CD4-positive, alpha-beta T cell (primary cell): ENCODE results near the gene SMAD3. TPM values are rescaled to one million over a fixed set of nuclear protein-coding genes. Genes with fewer than 3 reads are reported as not detected.
"Not testable (repeated sequence)": the region's sequence is repeated elsewhere in the genome, so short reads cannot be mapped to it uniquely, and the experiment has no call there.

Experiments
- ATAC-seq: fragments of 200-7000 bp; cut with Tn5 transposase; one replicate; pipeline ENCODE4 v1.10.0; 2022; ENCODE audit warnings: mild to moderate bottlenecking; ENCODE audit not compliant: poor library complexity
- CTCF ChIA-PET: fragments of 350-600 bp; sonication (Branson Sonifier 250); formaldehyde crosslinking; loops from one replicate; lab custom pipeline; 2021; ENCODE audit warnings: antibody characterized with exemption, inconsistent platforms; lab: Charles Lee
- POLR2A ChIA-PET: fragments of 350-600 bp; sonication (Branson Sonifier 250); formaldehyde crosslinking; loops from one replicate; lab custom pipeline; 2021; ENCODE audit warnings: antibody characterized with exemption, inconsistent platforms; lab: Charles Lee
- DNase-seq, 14 experiments: peaks; one replicate each; pipeline ENCODE4 v3.0.0-alpha.2; 2013 to 2020; ENCODE audit warnings: mixed read lengths in 2 of 14
- H3K27ac ChIP-seq, 2 donors: one replicate each; pipeline versions ENCODE4 v1.5.1 to v1.7.0; 2013; ENCODE audit warnings: low read length in 2 of 2, low read depth in 1 of 2, mild to moderate bottlenecking in 1 of 2
- H3K27me3 ChIP-seq, 2 experiments: 1 replicate in 1 of 2; 2 replicates in 1 of 2; pipeline versions ENCODE4 v1.6.1 to v1.7.0; 2013; ENCODE audit warnings: low read length in 2 of 2, control low read depth in 1 of 2, mild to moderate bottlenecking in 1 of 2, moderate library complexity in 1 of 2; ENCODE audit not compliant: insufficient read depth in 2 of 2, control insufficient read depth in 1 of 2
- H3K36me3 ChIP-seq: one replicate; pipeline ENCODE4 v1.6.1; 2013; ENCODE audit warnings: low read length, control low read depth; ENCODE audit not compliant: insufficient read depth
- H3K4me1 ChIP-seq: one replicate; pipeline ENCODE4 v1.6.1; 2013; ENCODE audit warnings: low read length, control low read depth; ENCODE audit not compliant: insufficient read depth
- H3K4me3 ChIP-seq: one replicate; pipeline ENCODE4 v1.5.1; 2013; ENCODE audit warnings: mild to moderate bottlenecking, low read length, moderate library complexity
- H3K9me3 ChIP-seq, 2 experiments: 1 replicate in 1 of 2; 2 replicates in 1 of 2; pipeline versions ENCODE4 v1.6.1 to v1.7.0; 2013; ENCODE audit warnings: low read length in 2 of 2, mild to moderate bottlenecking in 2 of 2, control low read depth in 1 of 2, moderate library complexity in 1 of 2; ENCODE audit not compliant: control insufficient read depth in 1 of 2, insufficient read depth in 1 of 2
- H3K27ac Mint-ChIP-seq: one replicate; pipeline ENCODE4 v1.8.0; 2020; ENCODE audit warnings: mixed read lengths
- H3K27me3 Mint-ChIP-seq: one replicate; pipeline ENCODE4 v1.8.0; 2021; ENCODE audit warnings: mixed read lengths
- H3K36me3 Mint-ChIP-seq: one replicate; pipeline ENCODE4 v1.8.0; 2021; ENCODE audit warnings: low read depth, mixed read lengths
- H3K4me1 Mint-ChIP-seq: one replicate; pipeline ENCODE4 v1.8.0; 2021; ENCODE audit warnings: low read depth, mixed read lengths
- H3K4me3 Mint-ChIP-seq: one replicate; pipeline ENCODE4 v1.8.0; 2020; ENCODE audit warnings: mild to moderate bottlenecking, mixed read lengths
- H3K9me3 Mint-ChIP-seq: one replicate; pipeline ENCODE4 v1.8.0; 2020; ENCODE audit warnings: mixed read lengths
- CTCF ChIP-seq: fragments of 200-600 bp; IDR thresholded peaks from one replicate; pipeline ENCODE4 v1.8.0; 2022; ENCODE audit warnings: antibody characterized with exemption, mild to moderate bottlenecking
- intact Hi-C, 2 experiments: fragments of 100-400 bp; cut with DNase I in 1 of 2; cut with micrococcal nuclease in 1 of 2; formaldehyde crosslinking; loops; one replicate each; pipeline versions ENCODE4 v1.15.1 to v1.9.0; 2023 to 2025; cut with DNase I, micrococcal nuclease
- total RNA-seq, 174 experiments: library from RNA in 2 of 174; stranded (reverse) in 2 of 174; gene quantifications; one replicate each; pipeline ENCODE4 v1.2.3 and lab custom pipeline; 2021 to 2026

The SMAD3 gene
- total RNA-seq, 2 experiments from 2014 or later, result 30.0 to 31.0 TPM

GRCh38 chr15:67149773-67150022 is 84.3 kb downstream of the SMAD3 start:
- CTCF ChIA-PET, result interaction anchor here (1.0 to 1.6 kb wide), 2 partner anchors 15 to 67 kb away, joined by 3 to 6 read pairs; no protein-coding TSS in a partner anchor
- Mint-ChIP-seq H3K4me3 (no peak overlapping the region), H3K27ac (peak overlapping the region; percentile 88), H3K36me3 (no peaks in the 10 kb centered on the region), H3K9me3 (no peaks in the 10 kb centered on the region), H3K27me3 (no peaks in the 10 kb centered on the region), H3K4me1 (peaks cover 72% of the 10 kb centered on the region)
- H3K27me3 ChIP-seq, result no peaks in the 10 kb centered on the region
- ATAC-seq (no peak), DNase-seq (no peak)
- no peak overlapping the region for H3K27ac ChIP-seq
- no peak overlapping the region for H3K4me3 ChIP-seq
- H3K9me3 ChIP-seq, result no peaks in the 10 kb centered on the region
- TF ChIP-seq CTCF, result no peak
- peaks cover 15% of the 10 kb centered on the region for H3K36me3 ChIP-seq
- H3K4me1 ChIP-seq, result peaks cover 72% of the 10 kb centered on the region
- POLR2A ChIA-PET, result interaction anchor here (0.6 to 1.5 kb wide), 4 partner anchors 24 to 82 kb away, joined by 3 to 6 read pairs (median 4); no protein-coding TSS in a partner anchor
- intact Hi-C loops, result loop anchor here in 1 of 2 experiments (5.0 kb wide), 1 partner anchor 47 kb away; no protein-coding TSS in a partner anchor

GRCh38 chr15:67150023-67150860 is 84.8 kb downstream of the SMAD3 start:
- H3K27me3 ChIP-seq, result no peaks in the 10 kb centered on the region
- H3K27ac ChIP-seq, result no peak overlapping the region
- DNase-seq, result peak in 6 of 14 experiments; percentile 22 to 76 (median 54)
- H3K9me3 ChIP-seq, result no peaks in the 10 kb centered on the region
- CTCF ChIA-PET, result interaction anchor here (1.0 kb wide), 2 partner anchors 16 to 32 kb away, joined by 3 read pairs; no protein-coding TSS in a partner anchor
- peaks cover 20% of the 10 kb centered on the region for H3K36me3 ChIP-seq
- POLR2A ChIA-PET, result interaction anchor here (0.6 to 1.1 kb wide), 4 partner anchors 23 to 81 kb away, joined by 3 read pairs; no protein-coding TSS in a partner anchor
- no peaks in the 10 kb centered on the region for H3K9me3 Mint-ChIP-seq
- intact Hi-C loops, result no loop called here
- H3K4me1 ChIP-seq, result peaks cover 66% of the 10 kb centered on the region
- peak overlapping the region; percentile 6 for H3K4me3 ChIP-seq
- H3K27me3 Mint-ChIP-seq, result no peaks in the 10 kb centered on the region
- no peak for TF ChIP-seq CTCF
- H3K4me1 Mint-ChIP-seq, result peaks cover 67% of the 10 kb centered on the region
- peak overlapping the region; percentile 88 for H3K27ac Mint-ChIP-seq
- peak; percentile 39 for ATAC-seq
- peak overlapping the region; percentile 1 for H3K4me3 Mint-ChIP-seq
- H3K36me3 Mint-ChIP-seq, result no peaks in the 10 kb centered on the region

GRCh38 chr15:67152429-67152828 is 87.0 kb downstream of the SMAD3 start:
- H3K36me3 Mint-ChIP-seq, result peaks cover 8% of the 10 kb centered on the region
- intact Hi-C loops, result no loop called here
- ATAC-seq (no peak), DNase-seq (no peak)
- H3K4me1 Mint-ChIP-seq, result peaks cover 52% of the 10 kb centered on the region
- Histone ChIP-seq H3K36me3 (peaks cover 29% of the 10 kb centered on the region), H3K27me3 (no peaks in the 10 kb centered on the region), H3K27ac (no peak overlapping the region), H3K9me3 (no peaks in the 10 kb centered on the region), H3K4me3 (no peak overlapping the region), H3K4me1 (peaks cover 48% of the 10 kb centered on the region)
- no peaks in the 10 kb centered on the region for H3K27me3 Mint-ChIP-seq
- H3K27ac Mint-ChIP-seq, result no peak overlapping the region
- no peak for TF ChIP-seq CTCF
- ChIA-PET POLR2A (interaction anchor here (1.5 kb wide), 1 partner anchor 87 kb away, joined by 3 read pairs; the partner anchor contains the start of gene SMAD3), CTCF (no interaction called here)
- H3K4me3 Mint-ChIP-seq, result no peak overlapping the region
- H3K9me3 Mint-ChIP-seq, result no peaks in the 10 kb centered on the region

- H3K27ac ChIP-seq, H3K4me3 Mint-ChIP-seq, H3K27me3 ChIP-seq, H3K9me3 Mint-ChIP-seq, H3K4me3 ChIP-seq, CTCF ChIA-PET, DNase-seq, H3K27ac Mint-ChIP-seq, intact Hi-C loops, H3K27me3 Mint-ChIP-seq, ATAC-seq, H3K9me3 ChIP-seq: not testable (repeated sequence)
- Mint-ChIP-seq H3K36me3 (peaks cover 11% of the 10 kb centered on the region), H3K4me1 (peaks cover 52% of the 10 kb centered on the region)
- Histone ChIP-seq H3K4me1 (peaks cover 48% of the 10 kb centered on the region), H3K36me3 (peaks cover 29% of the 10 kb centered on the region)
- POLR2A ChIA-PET, result interaction anchor here (1.5 kb wide), 1 partner anchor 87 kb away, joined by 3 read pairs; the partner anchor contains the start of gene SMAD3
Observed at GRCh38 chr15:67153044-67153443, 87.6 kb downstream of the SMAD3 start.
